GM19438 (cell line): Measurements from ENCODE around the gene CECR2.

ENCODE experiments used
- ATAC-seq: cut with Tn5 transposase; IDR thresholded peaks from one replicate; pipeline ENCODE4 v1.9.1; 2021; ENCODE audit warnings: low read depth; ENCODE audit not compliant: unreplicated experiment

Gene CECR2

GRCh38 chr22:17590586-17590985 is 221.3 kb downstream of the CECR2 start:
- no peak for ATAC-seq

GRCh38 chr22:17592201-17592600 is 222.9 kb downstream of the CECR2 start:
- no peak for ATAC-seq

GRCh38 chr22:17596226-17596625 is 227.0 kb downstream of the CECR2 start:
- ATAC-seq: no peak

- no peak for ATAC-seq
Measured at GRCh38 chr22:17597217-17597616, 228.0 kb downstream of the CECR2 start.

GRCh38 chr22:17598318-17598717 is 229.1 kb downstream of the CECR2 start:
- no peak for ATAC-seq

- ATAC-seq: no peak
Measured at GRCh38 chr22:17601031-17601430, 231.8 kb downstream of the CECR2 start.

- no peak for ATAC-seq
Measured at GRCh38 chr22:17603668-17604067, 234.4 kb downstream of the CECR2 start.

GRCh38 chr22:17606496-17606895 is 237.2 kb downstream of the CECR2 start:
- no peak for ATAC-seq
